Left lobe of liver (tissue), 2 donors: ENCODE results near the gene STUM. TPM values are rescaled to one million over a fixed set of nuclear protein-coding genes. Genes with fewer than 3 reads are reported as not detected.

Experiments used
- ATAC-seq: fragments of 200-7000 bp; cut with Tn5 transposase; one replicate; pipeline ENCODE4 v1.9.1; 2020; ENCODE audit warnings: mild to moderate bottlenecking, moderate library complexity
- DNase-seq: peaks from one replicate; pipeline ENCODE4 v3.0.0-alpha.2; 2020; ENCODE audit warnings: low spot score
- total RNA-seq: library from RNA; stranded (reverse); gene quantifications from one replicate; pipeline ENCODE4 v1.2.1, GENCODE V29; 2021
- donor health status: DM: no; HTN: no; CAD: no; lungs with moderate emphysema.
- donor health status: DM: no; HTN: yes; CAD: no.

STUM gene
- total RNA-seq, 1 donor from 2014 or later = 0.03 TPM

DNA sequence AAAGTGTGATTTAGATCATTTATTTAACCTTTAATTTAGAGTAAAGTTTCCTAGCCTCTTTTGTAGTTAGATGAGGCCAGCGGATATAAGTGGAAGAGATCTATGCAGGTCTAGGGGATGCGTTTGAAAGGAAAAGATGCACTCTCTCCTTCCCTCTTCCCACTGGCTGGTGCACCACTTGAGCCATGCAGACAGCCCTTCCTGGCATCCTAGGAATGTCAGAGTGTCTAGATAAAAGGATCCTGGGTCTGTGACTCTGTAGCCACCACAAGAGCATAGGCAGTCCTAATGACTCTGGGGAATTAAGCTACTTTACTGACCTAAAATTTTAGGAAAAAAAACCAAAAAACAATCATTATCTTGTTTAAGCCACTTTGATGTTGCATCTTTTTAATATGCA lies 16.0 kb upstream of the STUM start:
- ATAC-seq (no peak), DNase-seq (no peak)

DNA sequence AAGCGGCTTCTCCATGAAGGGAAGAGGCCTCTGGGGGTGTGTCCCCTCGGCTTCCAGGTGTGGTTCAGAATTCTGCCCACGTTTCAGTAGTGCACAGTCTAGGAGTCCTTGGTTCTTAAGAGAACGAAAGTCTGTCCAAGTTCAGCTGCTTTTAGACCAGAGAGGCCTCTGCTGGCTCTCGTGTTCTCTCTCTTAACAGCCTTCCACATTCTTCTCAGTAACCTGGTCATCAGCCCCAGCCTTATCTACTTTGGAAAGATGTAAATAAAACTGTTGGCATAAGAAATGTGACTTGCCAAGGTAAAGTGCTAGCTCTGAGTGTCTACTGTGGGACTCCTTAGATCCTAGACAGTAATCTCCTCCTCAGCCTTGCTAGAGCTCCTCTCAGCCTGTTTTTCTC lies 15.3 kb upstream of the STUM start:
- ATAC-seq (no peak), DNase-seq (no peak)

DNA sequence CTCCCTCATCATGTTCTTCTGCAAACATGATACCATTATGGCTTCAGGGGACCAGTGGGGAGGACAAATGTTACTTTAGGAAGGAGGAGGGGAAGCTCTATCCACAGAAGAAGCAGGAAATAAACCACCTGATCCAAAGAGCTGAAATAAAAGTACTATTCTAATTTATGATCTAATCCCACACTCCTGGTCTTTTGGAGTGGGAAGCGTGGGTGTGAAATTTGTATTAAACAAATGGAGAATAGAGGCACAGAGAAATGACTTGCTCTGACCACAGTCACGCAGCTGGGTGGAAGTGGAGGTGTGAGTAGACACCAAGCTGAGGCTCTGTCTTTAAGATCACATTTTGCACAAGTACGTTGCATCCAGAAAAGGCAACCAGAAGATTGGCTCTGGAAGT lies 14.5 kb upstream of the STUM start:
- no peak for ATAC-seq
- DNase-seq = no peak

DNA sequence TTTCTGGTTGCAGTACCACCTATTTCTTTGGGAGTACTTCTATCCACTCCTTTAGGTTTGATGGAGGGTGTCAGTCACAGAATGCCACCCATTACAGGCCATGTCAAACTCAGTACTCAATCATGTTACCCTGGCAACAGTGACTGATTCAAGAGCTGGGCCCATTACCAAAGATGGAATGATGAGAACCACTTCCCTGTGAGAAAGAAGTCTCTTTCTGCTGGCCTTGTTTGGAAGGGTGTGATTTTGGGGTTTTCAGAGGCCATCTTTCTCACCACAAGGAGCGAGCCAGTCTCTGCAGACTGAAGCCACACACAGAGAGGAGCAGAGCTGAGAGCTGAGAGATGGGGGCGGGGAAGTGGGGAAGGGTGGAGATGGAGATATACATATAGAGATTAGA lies 13.9 kb upstream of the STUM start:
- no peak for ATAC-seq
- no peak for DNase-seq

DNA sequence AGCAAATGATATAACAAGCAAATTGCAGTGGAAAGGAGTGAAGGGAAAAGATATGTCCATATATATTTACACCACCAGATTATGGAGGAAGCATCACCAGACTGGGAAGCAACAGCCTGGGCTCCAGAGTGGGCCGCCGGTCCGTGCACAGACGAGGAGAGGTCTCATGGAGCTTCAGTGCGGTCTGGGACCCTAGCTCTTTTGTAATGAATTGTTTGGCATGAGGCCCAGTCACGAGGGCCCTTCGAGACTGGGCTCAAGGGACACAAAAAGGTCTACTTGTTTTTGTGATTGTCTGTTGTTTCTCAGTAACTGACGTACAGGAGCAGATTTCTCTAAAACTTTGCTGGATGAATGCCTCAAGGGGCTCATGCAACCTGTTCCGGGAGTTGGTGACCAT lies 12.9 kb upstream of the STUM start:
- DNase-seq (no peak), ATAC-seq (no peak)

DNA sequence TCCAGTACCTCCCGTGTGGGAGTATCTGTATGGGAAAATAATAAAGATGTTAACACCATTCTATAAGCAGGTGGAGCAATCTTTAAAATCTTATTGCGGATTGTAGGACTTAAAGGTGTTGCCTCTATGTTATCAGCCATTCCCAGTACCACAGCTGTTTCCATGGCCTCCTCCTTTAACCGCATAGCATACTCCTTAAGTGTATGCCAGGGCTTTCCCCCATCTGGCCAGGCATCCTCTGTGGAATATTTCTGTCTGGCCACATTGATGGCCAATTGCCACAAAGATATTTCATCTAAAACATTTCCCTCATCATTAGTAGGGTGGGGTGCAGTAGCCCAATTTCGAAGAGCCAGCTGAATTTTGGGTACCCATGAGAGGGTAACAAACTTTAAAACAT lies 7.3 kb upstream of the STUM start:
- DNase-seq (no peak), ATAC-seq (no peak)

DNA sequence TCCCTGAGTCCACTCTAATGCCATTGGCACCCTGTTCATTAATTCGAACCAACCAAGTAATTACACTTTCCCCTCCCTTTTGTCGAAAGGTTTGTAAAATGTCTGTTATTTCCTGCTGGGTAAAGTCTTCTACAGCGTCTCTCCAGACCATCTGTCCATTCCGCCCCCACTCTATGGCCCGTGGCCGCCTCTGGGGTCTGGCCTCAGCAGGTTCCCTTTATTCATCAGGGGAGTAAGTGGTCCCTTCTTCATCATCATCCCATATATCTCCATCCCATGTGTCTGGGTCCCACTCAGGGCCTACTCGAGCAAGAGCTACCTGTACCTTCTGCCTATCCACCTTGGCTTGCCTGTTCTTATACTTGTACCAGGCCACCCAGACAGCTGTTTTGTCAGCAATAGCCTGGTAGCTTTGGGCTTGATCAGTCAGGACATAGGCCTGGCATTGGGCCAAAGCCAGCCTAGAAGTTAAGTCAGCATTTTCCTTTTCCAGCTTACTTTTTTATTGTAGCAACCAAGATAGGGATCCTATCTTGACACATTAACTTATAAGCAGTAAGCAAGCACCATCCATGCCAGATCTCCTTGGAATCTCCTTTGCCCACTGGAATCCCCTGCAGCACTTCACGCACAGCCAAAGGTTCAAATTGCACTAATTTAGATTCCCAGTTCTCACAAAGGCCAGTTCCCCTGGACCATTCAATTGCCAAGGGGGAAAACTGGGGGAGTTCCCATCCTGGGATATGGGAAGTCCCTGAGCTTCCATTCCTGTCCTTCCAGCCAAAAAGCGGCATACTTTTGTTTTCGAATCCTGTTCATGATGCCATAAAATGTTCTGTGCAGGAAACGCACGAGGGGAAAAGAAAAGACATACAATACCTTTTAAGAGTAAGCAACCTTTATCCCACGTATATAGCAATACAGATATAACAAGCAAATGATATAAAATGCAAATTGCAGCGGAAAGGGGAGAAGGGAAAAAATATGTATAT lies 6.6 kb upstream of the STUM start:
- ATAC-seq = peak; percentile 28
- DNase-seq = no peak

DNA sequence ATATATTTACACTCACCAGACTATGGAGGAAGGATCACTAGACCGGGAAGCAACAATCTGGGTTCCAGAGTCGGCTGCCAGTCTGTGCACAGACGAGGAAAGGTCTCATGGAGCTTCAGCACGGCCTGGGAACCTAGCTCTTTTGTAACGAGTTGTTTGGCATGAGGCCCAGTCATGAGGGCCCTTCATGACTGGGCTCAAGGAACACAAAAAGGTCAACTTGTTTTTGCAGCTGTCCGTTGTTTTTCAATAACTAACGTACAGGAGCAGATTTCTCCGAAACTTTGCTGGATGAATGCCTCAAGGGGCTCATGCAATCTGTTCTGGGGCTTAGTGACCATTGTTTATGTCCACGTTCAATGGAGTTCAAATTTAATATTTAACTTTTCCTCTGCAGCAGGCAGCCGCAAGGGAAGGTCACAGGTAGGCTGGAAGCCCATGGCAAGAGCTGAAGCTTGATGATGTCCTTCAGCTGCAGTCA lies 5.9 kb upstream of the STUM start:
- ATAC-seq (peak; percentile 87), DNase-seq (peak; percentile 85)

DNA sequence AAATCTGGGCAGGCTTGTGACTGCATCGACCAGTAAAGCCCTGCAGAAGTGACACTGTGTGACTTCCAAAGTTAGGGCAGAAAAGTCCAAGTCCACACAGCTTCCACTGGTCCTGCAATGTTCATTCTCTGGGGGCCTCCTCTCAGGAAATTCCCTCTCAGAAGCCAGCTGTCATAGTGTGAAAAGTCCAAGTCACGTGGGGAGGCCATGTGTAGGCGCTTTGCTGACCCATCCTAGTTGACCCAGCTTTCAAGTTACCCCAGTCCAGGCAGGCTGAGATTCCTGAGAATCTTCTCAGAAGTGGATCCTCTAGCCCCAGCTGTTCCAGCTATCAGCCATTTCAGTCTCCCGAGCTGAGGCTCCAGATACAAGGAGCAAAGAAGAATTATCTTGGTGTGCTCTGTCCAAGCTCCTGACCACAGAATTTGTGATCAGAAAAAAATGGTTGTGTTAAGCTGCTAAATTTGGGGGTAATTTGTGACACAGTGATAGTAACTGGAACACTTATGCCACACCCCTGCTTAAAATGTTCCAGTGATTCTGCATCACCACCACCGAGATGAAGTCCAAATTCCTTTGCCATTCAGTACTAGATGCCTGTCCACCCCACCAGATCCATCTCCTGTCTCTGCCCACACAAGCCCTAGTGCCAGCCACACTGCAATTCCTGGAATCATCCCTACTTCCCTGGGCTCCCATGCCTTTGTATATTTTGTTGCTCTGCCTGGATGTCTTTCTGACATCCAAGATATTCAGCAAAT lies 2.5 kb upstream of the STUM start:
- ATAC-seq (no peak), DNase-seq (no peak)

DNA sequence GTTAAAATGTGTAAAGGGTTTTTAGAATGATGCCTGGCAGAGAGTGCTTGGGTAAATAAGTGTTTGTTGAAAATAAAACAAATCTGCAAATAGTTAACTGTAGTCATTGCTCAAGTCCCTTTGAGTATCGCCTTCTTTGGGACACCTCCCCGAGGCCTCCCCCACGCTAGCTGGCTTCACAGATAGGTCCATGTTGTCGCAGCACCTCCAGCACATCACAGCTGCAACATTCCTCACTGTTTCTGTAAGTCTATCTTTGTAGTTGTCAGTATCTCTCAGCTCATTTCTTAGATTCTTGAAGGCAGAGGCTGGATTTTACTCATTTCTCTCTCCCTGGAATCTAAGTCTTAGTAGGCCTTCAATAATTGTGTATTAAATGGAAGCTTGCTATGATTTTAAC lies 1.6 kb upstream of the STUM start:
- DNase-seq = no peak
- no peak for ATAC-seq

DNA sequence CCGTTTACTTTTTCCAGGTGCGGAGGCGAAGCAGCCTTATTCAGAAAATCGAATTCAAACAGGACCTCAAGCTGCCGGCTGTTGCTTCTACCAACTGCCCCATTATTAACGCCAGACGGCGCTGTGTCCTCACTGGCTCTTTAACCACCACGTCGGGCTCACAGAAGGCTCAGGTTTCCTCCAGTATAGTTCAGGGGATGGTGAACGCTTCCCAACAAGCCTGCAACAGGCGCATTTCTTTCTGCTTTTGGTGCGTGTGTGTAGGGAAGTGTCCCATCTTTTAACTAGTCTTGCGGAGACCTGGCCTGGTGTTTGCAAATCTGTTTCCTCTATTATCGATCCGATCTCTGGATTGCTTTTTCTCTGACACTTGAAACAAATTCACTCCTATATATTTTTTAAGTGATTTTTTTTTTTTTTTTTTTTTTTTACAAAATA lies 791 bp upstream of the STUM start:
- ATAC-seq (peak; percentile 85), DNase-seq (peak; percentile 78)

DNA sequence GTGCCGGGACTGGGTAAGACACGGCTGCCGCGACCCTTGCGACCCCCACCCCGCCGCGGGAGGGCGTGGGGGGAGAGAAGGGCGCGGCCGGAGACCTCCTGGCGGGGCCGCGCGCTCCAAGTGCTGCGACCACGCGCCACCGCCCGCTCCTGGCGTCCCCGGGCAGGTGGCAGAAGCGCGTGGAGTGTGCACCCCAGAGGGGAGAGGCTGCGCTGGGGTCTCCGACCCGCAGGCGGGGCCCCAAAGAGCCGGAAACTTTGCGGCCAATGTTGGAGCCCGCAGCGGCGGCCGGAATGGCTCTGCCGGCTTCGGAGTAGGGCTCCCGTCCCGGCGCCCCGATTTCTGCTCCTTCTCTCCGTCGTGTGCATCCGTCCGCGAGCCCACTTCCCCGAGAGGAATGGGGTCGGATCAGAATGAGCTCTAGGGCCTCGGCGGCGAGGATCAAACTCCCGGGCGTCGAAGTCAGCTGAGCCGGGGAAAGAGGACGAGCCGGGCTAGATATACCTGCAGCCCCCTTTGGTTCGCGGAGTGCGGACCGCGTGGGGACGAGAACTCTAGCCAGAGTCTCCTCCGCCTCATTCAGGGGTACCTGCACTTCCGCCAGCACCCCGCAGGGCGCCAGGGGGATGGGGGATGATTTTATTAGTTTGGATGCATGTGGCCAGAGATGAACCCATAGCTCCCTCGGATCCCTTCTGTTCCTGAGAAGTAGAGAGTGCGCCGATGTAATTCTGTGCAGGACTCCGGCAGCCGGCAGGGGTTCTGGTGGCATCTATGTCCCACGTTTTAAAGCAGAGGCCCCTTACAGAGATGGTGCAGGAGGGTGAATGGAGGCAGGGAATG lies 751 bp downstream of the STUM start:
- ATAC-seq = no peak

DNA sequence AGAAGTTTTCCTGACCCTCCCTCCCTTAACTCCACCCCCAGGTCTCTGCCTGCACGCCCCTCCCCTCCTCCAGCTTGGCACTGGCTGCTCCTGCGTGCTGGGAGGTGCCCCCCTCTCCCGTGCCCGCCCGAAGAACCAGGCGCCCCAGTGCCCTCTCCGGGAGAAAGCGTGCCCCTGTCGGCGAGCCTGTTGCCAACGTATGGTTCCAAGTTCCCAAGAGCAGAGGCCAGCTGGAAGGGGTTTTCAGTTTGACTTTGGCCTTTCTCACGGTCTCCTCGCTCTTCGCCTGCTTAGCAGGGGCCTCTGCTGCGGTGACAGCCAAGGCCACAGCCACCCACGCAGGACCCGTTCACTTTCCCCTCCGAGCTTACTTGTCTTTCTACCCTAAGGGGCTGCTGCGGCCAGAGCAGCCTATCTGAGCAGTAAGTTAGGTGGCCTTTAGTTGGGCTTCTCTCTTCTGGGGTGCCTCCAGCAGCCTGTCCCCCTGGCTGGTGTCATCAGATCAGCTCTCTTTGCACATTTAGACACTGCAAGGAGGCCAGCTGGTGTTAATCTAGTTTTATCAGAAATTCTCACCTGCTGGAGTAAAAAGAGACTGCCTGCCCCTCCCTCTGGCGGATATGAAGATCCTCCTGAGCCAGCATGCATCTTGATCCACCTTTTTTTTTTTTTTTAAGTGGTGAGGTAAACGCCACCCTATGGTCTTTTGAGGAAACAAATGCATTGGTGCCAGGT lies 1.5 kb downstream of the STUM start:
- ATAC-seq (peak; percentile 53), DNase-seq (no peak)

More for the DNA sequence above, 751 bp downstream of the STUM start:
- no peak for DNase-seq

DNA sequence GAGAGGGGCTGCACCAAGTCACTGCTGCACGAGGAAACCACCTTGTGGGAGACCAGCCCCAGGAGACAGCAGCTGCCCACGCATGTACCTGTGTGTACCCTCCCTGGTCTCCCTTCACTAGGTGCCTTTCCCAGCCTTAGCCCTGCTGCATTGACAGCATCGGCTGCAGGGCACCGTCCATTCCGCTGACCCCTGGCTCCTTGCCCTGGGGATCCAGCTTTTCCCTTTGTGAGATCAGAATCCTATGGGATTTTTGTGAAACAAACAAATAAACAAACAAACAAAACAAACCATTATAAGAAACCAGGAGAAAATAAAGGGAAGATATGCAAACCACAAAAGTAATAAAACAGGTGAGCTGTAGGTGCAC lies 2.1 kb downstream of the STUM start:
- DNase-seq (no peak), ATAC-seq (no peak)

DNA sequence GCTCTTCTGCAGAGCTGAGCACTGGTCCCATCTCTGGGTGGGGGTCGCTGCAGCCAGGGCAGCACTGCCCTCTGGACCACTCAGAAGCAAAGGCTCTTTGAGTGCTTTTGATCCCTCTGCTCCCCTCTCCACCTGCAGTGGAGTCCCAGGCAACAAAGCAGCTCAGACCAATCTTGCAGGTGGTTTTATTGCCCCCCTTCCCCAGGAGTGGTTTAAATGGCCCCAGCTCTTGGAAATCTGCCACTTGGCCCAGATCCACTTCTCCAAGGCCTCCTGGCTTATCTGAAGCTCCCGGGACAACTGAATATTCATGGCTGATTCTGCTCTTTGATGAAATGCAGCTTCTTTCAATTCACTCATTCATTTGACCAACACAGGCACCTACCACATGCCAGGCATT lies 2.7 kb downstream of the STUM start:
- ATAC-seq = no peak
- DNase-seq = no peak

DNA sequence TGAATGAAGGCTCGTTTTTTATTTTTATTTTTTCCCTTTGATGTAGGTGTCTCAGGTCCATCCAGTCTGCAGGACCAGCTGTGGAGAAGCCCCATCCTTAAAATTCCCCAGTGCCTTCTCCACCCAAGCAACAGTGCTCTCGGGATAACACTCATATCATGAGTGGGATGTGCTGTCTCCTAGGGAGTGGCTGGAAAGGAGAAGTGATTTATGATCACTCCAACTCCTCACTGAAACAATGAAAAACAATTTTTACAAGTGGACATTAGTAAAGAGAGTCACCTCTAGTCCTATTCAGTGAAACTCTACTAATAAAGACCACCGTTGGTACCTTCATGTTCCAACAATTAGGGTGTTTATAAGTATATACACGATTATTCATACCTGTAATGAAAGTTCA lies 3.5 kb downstream of the STUM start:
- DNase-seq = no peak

DNA sequence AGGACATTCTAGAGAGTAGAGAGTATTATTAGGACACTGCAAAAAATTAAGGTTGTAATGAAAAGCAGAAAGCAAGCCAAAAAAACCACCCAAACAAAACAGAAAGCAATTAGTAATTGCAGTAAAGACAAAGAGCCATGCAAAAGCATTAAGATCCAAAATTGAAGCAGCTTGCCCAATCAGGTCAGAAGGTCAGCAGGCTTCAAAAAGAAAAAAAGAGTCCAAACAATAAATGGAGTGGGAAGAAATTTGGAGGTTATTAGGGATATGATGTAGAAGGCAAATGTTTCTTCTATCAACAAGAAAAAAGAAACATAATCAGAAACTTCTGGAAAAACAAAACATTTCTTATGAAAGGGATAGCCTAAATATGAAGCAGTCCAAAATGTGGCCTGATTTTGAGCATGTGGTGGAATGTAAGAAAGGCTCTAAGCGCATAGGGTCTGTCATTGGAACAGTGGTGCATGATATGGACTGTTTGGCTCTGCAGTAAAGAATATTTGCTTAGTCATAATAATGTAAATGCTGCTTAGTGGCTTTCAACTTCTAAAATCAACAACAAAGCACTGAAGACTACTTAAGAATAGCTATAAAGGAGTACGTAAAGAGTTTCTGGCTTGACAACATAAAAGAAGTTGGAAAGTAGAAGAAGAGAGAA lies 4.8 kb downstream of the STUM start:
- ATAC-seq (no peak), DNase-seq (no peak)

More for the DNA sequence above, 3.5 kb downstream of the STUM start:
- no peak for ATAC-seq

DNA sequence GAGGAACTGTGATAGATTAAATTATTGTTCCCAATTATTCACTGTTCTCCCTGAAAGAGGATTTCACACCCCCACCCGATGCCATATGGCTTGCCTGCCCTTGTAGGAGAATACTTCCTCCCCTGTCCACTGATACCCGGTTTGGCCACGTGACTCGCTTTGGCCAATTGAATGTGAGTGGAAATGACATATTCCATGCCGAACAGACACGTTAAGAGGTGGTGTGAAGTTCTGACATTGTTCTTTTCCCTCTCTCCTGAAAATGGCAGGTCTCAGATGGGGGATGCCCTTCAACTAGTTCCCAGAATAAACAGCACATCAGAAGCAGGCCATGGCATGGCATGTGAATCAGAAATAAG lies 5.3 kb downstream of the STUM start:
- ATAC-seq (no peak), DNase-seq (no peak)

DNA sequence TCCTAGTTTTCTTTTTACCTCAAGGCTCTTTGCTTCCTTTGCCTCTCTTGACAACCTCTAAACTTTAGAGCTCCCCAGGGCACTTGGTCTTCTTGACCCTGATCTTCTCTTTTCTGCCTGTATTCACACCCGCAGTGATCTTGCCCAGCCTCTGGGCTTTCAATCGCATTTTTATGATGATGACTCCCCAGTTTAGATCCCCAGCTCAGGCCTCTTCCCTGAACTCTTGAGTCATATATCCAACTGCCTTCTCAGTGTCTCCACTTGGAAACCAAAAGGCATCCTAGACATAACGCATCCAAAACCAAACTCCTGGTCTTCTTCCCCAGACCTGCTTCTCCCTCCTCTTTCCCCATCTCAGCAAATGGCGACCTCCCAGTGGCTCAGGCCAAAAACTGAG lies 6.5 kb downstream of the STUM start:
- DNase-seq = no peak
- no peak for ATAC-seq

DNA sequence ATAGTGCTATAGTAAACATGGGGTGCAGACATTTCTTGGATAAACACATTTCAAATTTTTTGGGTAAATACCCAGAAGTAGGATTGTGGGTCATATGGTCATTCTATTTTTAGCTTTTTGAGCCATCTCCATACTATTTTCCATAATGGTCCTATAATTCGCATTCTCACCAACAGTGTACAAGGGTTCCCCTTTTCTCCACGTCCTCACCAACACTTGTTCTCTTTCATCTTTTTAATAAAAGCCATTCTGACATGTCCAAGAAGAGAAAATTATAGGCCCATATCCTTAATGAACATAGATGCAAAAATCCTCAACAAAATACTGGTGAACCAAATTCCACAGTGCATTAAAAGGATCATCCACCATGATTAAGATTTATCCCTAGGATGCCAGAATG lies 8.9 kb downstream of the STUM start:
- no peak for DNase-seq
- no peak for ATAC-seq
